MCF 10A (cell line): ENCODE measurements around the gene ACIN1. TPM values are rescaled to one million over a fixed set of nuclear protein-coding genes. Genes with fewer than 3 reads are reported as not detected.

Experiments
- BruUV-seq: library from RNA; stranded (reverse); fragments of 400-500 nt; replicated peaks from 2 replicates; lab custom pipeline; 2021; lab: Mats Ljungman, UMichigan
- CTCF ChIA-PET: fragments of 300-600 bp; sonication (Branson Sonifier 250); formaldehyde crosslinking; extraction: SDS; loops from one replicate; lab custom pipeline; 2021; ENCODE audit warnings: antibody characterized with exemption, inconsistent platforms; lab: Yijun Ruan, JAX
- POLR2A ChIA-PET: fragments of 300-600, 350-650 bp; sonication (Branson Sonifier 250); formaldehyde crosslinking; extraction: SDS; loops from one replicate; lab custom pipeline; 2020; ENCODE audit warnings: antibody characterized with exemption, inconsistent platforms; lab: Yijun Ruan, JAX
- DNase-seq: peaks from one replicate; pipeline ENCODE4 v3.0.0-alpha.2; 2018; ENCODE audit not compliant: unreplicated experiment
- H3K27ac Mint-ChIP-seq: one replicate; pipeline ENCODE4 v1.8.0; 2022; ENCODE audit warnings: mild to moderate bottlenecking, low read depth, mixed read lengths; ENCODE audit not compliant: unreplicated experiment
- H3K27me3 Mint-ChIP-seq: one replicate; pipeline ENCODE4 v1.8.0; 2022; ENCODE audit warnings: mixed read lengths; ENCODE audit not compliant: insufficient read depth, unreplicated experiment
- H3K36me3 Mint-ChIP-seq: one replicate; pipeline ENCODE4 v1.8.0; 2022; ENCODE audit warnings: mild to moderate bottlenecking, moderate library complexity, mixed read lengths; ENCODE audit not compliant: insufficient read depth, unreplicated experiment
- H3K4me1 Mint-ChIP-seq: one replicate; pipeline ENCODE4 v1.8.0; 2022; ENCODE audit warnings: mixed read lengths; ENCODE audit not compliant: insufficient read depth, unreplicated experiment
- H3K4me3 Mint-ChIP-seq: one replicate; pipeline ENCODE4 v1.8.0; 2022; ENCODE audit warnings: mild to moderate bottlenecking, moderate library complexity, mixed read lengths; ENCODE audit not compliant: unreplicated experiment
- H3K9me3 Mint-ChIP-seq: one replicate; pipeline ENCODE4 v1.8.0; 2022; ENCODE audit warnings: mixed read lengths; ENCODE audit not compliant: unreplicated experiment
- CTCF ChIP-seq: fragments of 200-600 bp; IDR thresholded peaks from one replicate; pipeline ENCODE4 v1.8.0; 2022; ENCODE audit warnings: antibody characterized with exemption, mild to moderate bottlenecking; ENCODE audit not compliant: unreplicated experiment
- intact Hi-C: fragments of 100-400 bp; cut with micrococcal nuclease; formaldehyde crosslinking; loops from 2 replicates; pipeline ENCODE4 v1.14.1; 2022
- total RNA-seq: library from RNA; stranded (reverse); gene quantifications from 2 replicates; pipeline ENCODE4 v1.2.3, GENCODE V29; 2022

Gene ACIN1
- total RNA-seq, 1 experiment from 2014 or later: 197 TPM

DNA sequence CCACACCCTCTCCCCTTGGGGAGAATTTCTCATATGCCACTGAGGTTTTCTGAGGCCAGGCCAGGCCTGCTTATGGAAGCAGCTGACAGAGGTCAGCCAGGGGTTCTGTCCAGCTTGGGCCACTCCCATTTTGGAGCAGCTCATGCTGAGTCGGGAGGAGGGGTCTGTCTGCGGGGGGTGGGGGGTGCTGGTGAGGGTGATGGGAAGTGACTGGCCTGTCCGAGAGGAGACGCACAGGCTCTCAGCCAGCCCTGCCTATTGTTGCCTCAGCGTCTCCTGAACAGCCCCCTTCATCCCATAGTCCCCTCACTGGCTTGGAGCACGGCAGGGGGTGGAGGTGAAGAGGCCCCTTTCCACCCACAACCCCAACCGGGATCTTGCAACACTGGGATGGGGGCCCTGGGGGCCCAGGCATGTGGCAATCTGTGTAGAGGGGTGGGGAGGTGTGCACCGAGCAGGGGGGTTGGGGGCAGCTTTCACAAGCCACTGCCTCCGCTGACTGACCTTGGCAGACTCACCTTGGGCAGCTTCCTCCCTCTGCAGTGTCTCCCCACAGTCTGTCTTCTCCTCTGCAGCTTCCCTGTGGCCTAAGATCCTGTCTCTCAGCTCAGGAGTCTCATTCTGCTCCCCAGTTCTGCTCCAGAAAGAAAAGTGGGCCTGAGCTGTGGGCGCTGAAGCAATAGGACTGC is 18.6 kb upstream of the ACIN1 start:
- no peak for TF ChIP-seq CTCF

GRCh38 chr14:23112359-23113178 is 17.6 kb upstream of the ACIN1 start:
- H3K4me1 Mint-ChIP-seq: peaks cover 11% of the 10 kb centered on the region
- H3K9me3 Mint-ChIP-seq: no peaks in the 10 kb centered on the region
- H3K36me3 Mint-ChIP-seq: no peaks in the 10 kb centered on the region
- intact Hi-C loops: no loop called here
- no peak overlapping the region for H3K27ac Mint-ChIP-seq
- ChIA-PET CTCF (interaction anchor here (0.5 to 20.7 kb wide), 13 partner anchors 8 to 1567 kb away, joined by 3 to 766 read pairs (median 5); partner anchors contain the start of genes ACIN1, C14orf119 and SLC7A8), POLR2A (interaction anchor here (0.6 to 2.6 kb wide), 2 partner anchors 18 to 112 kb away, joined by 4 to 10 read pairs; partner anchors contain the start of genes ACIN1 and C14orf119)
- no peak overlapping the region for H3K4me3 Mint-ChIP-seq
- H3K27me3 Mint-ChIP-seq: no peaks in the 10 kb centered on the region
- TF ChIP-seq CTCF: no peak
- DNase-seq: no peak
- BruUV-seq: no TSS peak

More for the DNA sequence above, 18.6 kb upstream of the ACIN1 start:
- POLR2A ChIA-PET: interaction anchor here (2.6 kb wide), 1 partner anchor 19 kb away, joined by 10 read pairs; the partner anchor contains the start of genes ACIN1 and C14orf119
- Mint-ChIP-seq H3K27ac (no peak overlapping the region), H3K27me3 (no peaks in the 10 kb centered on the region), H3K4me1 (peaks cover 11% of the 10 kb centered on the region), H3K36me3 (no peaks in the 10 kb centered on the region), H3K4me3 (no peak overlapping the region), H3K9me3 (no peaks in the 10 kb centered on the region)
- BruUV-seq: no TSS peak
- DNase-seq: no peak
- intact Hi-C loops: no loop called here
- CTCF ChIA-PET: interaction anchor here (0.6 to 20.7 kb wide), 10 partner anchors 7 to 80 kb away, joined by 3 to 766 read pairs (median 5); partner anchors contain the start of genes ACIN1, C14orf119 and SLC7A8

- Mint-ChIP-seq H3K27me3 (no peaks in the 10 kb centered on the region), H3K9me3 (no peaks in the 10 kb centered on the region), H3K27ac (no peak overlapping the region), H3K4me1 (peaks cover 11% of the 10 kb centered on the region), H3K36me3 (no peaks in the 10 kb centered on the region), H3K4me3 (no peak overlapping the region)
- CTCF ChIA-PET: interaction anchor here (0.7 to 6.2 kb wide), 9 partner anchors 9 to 124 kb away, joined by 3 to 44 read pairs (median 5); partner anchors contain the start of genes ACIN1 and C14orf119
- no peak for TF ChIP-seq CTCF
- intact Hi-C loops: no loop called here
- DNase-seq: no peak
- no TSS peak for BruUV-seq
- POLR2A ChIA-PET: interaction anchor here (0.9 to 1.0 kb wide), 2 partner anchors 10 to 16 kb away, joined by 3 to 5 read pairs; partner anchors contain the start of genes ACIN1 and C14orf119
Measured at GRCh38 chr14:23110579-23111365, 15.8 kb upstream of the ACIN1 start.
